Measurements from ENCODE around the gene CCDC30. TPM values are rescaled to one million over a fixed set of nuclear protein-coding genes. Genes with fewer than 3 reads are reported as not detected.
"Not testable (repeated sequence)": the region's sequence is repeated elsewhere in the genome, so short reads cannot be mapped to it uniquely, and the experiment has no call there.

CCDC30 gene
- total RNA-seq, 1 donor from 2014 or later = 2.2 TPM

DNA sequence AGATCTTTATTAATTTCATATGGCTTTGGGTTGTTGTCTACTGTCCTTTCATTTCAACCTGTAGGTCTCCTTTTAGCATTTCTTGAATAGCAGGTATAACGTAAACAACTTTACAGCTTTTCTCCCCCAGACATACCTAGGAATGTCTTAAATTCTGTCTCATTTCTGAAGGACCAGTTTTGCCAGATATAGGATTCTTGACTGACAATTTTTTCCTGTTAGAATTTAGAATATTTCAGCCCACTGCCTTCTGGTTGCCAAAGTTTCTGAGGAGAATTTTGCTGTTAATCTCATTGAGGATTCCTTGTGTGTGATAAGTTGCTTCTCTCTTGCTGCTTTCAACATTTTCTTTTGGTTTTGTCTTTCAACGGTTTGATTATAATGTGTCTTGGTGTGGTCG, 60.1 kb downstream of the CCDC30 start:
- intact Hi-C loops (cut with micrococcal nuclease) = no loop called here

DNA sequence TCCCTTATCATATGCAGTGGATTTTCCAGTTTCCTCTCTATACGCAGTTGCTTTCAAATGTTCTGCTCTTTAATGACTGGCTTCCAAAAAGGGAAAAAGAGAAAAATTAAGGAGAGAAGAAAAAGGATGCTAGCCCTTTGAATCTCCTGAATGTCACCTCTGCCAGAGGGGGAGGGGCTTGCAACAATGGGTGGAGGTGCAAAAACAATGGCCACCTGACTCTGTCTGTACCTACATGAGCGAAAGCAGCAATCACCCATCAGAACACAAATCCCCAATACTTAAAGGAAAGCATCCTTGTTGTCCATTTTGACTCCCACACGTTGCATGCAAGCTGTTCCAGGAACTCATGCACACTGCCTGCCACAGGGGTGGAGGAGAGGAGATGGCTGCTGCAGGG, 61.2 kb downstream of the CCDC30 start:
- intact Hi-C loops (cut with micrococcal nuclease) = no loop called here

DNA sequence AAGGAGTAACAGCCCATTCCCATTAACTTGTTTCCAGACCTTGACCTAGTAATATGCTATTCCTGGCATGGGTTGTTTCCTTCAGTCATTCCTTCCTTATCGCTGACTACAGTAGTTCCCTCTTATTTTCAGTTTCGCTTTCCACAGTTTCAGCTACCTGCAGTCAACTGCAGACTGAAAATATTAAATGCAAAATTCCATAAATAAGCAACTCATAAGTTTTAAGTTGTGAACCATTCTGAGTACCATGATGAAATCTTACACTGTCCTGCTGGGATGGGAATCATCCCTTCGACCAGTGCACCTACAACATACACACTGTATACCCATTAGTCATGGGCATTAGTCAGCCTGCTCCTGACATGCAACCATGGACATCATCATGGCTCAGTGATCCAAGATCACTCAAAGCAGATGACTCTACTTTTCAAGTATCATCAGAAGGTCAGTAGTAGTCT, 66.7 kb downstream of the CCDC30 start:
- intact Hi-C loops (cut with micrococcal nuclease) = no loop called here

DNA sequence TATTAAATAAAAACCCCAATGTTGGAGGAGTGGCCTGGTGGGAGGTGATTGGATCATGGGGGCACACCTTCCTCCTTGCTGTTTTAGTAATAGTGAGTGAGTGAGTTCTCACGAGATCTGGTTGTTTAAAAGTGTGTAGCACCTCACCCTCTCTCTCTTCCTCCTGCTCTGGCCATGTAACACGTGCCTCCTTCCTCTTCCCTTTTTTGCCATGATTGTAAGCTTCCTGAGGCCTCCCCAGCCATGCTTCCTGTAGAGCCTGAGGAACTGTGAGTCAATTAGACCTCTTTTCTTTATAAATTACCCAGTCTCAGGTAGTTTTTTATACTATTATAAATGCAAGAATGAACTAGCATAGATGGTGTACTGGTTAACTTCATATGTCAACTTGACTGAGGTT, 68.0 kb downstream of the CCDC30 start:
- intact Hi-C loops (cut with micrococcal nuclease) = no loop called here

DNA sequence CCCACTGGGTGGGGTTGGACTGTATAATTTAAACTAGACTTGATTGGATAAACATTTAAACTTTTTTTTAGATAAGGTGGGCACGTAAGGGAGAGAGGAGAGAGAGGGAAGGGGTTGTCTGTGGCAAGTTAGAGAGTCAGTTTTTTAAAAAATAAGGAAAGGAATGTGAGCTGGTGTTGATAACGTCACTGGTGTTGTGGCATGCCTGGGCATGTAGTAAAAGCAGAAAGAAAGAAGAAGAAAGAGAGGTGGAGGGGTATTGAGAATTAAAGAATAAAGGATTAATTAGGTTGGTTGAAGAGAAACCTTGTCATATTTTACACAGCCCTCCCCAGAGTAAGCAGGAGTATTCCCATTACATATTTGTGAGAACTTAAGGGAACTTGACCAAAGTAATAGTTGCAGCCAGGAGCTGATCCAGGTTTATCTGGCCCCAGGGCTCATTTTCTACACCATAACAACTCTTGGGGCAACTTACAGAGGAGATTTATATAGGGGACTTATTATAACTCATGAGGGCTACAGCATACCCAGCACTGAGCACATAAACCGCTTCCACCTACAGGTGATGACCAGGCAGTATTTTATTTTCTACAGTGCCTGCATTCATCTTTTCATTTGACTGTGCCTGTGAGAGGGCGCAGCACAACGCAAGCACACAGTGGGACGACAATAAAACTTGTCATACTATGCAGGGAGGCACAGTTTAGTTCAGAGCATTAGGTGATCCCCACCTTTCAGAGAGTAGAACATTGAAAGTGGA, 70.2 kb downstream of the CCDC30 start:
- intact Hi-C loops (cut with micrococcal nuclease) = no loop called here

DNA sequence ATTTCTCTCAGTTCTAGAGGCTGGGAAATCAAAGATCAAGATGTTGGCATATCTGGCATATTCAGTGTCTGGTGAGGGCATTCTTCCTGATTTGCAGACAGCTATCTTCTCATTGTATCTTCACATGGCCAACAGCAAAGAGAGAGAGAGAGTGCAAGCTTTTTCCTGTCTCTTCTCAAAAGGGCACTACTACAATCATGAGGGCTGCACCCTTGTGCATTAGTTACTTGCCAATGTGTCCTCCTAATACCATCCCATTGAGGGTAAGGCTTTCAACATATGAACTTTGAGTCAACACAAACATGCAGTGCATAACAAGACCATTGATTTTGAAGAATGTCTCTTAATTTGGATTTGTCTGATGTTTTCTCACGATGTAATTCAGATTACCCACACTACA, 78.0 kb downstream of the CCDC30 start:
- intact Hi-C loops (cut with micrococcal nuclease) = no loop called here

DNA sequence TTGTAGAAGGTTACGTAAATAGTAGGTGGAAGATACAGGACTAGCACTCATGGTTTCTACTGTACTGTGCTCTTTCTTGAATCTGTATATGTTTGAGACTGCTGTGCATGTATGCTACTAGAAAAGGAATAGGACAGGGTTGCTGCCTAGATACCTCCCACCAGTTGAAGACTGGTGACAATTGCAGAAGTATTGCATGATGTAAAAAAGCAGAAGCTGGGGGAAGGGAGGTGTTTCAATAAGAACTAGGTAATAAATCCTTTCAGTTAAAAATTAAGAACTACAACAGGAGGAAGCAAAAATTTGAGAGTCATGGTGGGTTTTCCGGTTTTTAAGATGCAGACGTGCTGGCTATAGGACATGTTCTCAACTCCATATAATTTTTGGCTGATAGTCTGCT, 88.1 kb downstream of the CCDC30 start:
- intact Hi-C loops (cut with micrococcal nuclease) = no loop called here

DNA sequence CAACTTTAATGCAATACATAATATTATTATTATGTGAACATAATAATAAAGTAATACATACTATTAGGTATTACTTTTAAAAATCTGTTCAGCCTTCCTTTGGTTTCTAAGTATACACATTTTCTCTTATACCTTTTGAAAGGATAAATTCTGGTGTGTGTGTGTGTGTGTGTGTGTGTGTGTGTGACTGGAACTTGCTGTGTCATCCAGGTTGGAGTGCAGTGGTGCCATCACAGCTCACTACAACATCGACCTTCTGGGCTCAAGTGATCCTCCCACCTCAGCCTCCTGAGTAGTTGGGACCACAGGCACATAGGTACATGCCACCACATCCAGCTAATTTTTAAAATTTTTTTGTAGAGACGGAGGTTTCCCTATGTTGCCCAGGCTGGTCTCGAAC, 88.5 kb downstream of the CCDC30 start:
- intact Hi-C loops (cut with micrococcal nuclease) = no loop called here

DNA sequence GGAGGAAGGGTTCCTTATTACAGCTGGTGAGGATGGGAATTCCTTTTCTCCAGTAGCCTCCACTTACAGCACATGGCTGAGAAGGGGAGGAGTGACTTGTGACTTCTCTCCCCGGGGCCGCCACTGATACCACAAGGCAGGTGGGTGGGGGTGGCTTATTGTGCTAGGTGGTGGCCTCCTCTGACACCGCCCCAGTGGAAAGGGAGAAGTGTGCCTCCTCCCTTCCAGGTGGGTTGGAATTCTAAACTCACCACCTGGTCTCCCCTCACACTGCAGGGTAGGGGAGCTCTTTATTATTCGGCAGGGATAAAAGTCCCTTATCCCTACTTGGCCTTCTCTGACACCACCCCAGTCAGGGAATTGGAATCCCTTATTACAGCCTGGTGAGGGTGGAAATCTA, 89.5 kb downstream of the CCDC30 start:
- intact Hi-C loops (cut with micrococcal nuclease) = no loop called here

DNA sequence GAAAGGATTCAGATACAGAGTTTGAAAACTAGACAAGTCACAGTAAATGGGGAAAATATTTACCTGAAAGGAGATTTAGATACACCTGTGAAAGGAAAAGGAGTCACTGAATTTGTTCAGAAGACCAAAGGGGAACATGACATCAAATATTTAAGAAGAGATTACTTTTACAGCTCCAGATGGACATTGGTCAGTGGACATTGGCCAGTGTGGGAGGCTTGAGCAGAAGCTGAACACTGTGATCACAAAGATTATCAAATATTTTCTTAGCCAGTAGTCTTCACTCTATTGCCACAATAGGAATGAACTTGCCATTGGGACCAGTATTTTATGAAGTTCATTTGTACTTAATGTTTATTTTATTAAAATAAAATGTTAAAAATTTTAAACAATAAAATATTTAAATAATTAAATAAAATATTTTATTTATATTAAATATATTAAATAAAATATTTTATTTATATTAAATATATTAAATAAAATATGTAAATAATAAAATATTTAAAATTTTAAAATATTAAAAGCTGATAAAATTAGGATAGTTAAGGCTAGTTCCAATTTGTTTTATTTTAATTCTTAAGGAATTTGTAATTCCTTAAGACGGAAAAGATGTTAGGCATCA, 94.3 kb downstream of the CCDC30 start:
- intact Hi-C loops (cut with micrococcal nuclease) = no loop called here

DNA sequence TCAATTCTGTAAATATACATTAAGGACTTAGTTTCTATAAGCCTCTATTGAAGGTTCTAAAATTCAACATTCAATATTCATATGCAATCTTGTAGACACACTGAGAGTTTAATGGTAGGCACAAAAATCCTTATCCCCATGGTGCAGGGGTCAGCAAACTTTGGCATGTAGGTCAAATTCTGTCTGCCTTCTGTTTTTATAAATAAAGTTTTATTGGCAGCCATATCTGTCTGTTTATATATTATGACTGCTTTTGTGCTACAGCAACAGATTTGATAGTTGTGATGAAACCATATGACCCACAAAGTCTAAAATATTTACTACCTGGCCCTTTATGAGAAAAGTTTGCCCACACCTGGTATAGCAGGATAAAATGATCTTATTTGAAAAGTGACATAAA, 104.0 kb downstream of the CCDC30 start:
- intact Hi-C loops (cut with micrococcal nuclease) = no loop called here

DNA sequence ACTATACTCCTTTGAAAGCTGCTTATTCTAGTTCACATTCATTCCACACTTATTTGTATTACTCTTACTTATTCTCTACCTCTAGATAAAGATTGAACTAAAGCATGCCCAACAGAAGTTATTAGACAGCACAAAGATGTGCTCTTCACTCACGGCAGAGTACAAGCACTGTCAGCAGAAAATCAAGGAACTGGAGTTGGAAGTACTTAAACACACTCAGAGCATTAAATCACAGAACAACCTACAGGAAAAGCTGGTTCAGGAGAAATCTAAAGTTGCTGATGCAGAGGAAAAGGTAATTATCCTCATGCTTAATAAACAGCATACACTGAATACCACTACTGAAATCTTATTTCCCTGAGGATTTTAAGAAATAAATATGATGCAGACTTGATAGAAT, 113.8 kb downstream of the CCDC30 start:
- intact Hi-C loops (cut with micrococcal nuclease) = loop anchor here (10.0 kb wide), 2 partner anchors 78 to 498 kb away; partner anchors contain the start of gene PPIH

DNA sequence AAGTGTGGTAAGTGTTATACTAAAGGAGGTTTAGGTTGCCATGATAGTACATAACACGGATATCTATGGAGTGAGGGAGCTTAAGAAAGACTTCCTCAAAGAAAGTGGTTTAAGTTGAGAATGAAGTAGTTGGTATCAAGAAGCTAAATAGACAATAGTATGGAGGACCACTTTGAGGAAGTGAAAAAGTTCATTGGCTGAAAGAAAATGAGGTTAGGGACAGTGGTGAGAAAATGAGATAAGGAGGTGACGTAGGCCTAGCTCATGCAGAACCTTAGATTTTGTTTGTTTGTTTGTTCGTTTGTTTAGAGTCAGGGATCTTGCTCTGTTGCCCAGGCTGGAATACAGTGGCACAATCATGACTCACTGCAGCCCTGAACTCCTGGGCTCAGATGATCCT, 122.9 kb downstream of the CCDC30 start:
- intact Hi-C loops (cut with micrococcal nuclease) = no loop called here

DNA sequence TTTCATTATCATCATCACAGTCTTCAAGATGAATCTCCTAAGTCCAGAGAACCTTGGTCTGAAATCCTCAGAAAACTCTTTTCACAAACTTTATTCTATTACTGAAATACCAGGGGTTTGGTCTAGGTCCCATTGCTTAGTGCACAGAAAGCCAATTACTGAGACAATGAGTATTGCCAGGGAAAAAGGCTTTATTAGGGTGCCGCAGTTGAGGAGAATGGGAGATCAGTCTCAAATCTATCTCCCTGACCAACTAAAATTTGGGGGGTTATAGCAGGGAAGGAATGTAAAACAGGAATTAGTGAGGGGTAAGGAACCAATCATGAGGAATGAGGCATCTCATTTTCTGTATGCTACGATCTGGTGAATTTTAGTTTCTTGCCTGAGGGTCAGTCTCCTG, 124.7 kb downstream of the CCDC30 start:
- intact Hi-C loops (cut with micrococcal nuclease) = no loop called here

DNA sequence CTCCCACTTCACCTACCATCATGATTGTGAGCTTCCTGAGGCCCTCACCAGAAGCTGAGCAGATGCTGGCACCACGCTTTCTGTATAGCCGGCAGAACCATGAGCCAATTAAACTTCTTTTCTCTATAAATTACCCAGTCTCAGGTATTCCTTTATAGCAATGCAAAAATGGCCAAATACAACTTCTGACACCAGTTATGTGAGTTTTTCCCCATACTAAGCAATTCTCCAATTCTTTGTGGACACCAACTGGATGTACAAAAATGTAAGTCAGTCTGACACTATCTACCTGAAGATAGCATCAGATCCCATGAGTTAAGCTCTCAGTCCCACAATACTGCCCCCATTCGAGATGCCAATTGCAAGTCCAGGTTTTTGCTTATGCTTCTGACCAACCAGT, 129.7 kb downstream of the CCDC30 start:
- intact Hi-C loops (cut with micrococcal nuclease) = no loop called here

DNA sequence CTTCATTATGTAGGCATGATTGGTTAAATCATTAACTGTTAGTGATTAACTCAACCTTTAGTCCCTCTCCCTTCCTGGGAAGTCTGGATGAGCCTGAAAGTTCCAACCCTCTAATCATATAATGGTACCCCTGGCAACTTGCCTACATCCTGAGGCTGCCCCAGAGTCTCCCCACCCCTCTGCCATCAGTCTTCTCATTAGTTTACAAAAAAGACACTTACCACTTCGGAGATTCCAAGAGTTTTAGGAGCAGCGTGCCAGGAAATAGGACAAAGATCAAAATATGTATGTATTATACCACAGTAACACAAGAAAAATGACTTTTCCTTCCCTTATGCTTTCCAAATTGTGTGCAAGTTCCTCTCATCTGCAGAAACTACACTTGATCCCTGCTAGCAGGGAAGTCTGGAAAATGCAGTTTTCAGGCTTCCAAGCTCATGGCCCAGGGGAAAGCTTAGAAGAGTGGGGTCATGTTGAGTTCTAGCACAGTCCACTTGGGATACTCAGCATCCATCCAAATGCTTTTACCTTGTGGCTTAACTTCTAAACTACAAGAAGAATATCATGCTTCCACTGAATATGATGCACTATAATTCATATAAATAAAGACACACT, 130.5 kb downstream of the CCDC30 start:
- intact Hi-C loops (cut with micrococcal nuclease) = no loop called here

DNA sequence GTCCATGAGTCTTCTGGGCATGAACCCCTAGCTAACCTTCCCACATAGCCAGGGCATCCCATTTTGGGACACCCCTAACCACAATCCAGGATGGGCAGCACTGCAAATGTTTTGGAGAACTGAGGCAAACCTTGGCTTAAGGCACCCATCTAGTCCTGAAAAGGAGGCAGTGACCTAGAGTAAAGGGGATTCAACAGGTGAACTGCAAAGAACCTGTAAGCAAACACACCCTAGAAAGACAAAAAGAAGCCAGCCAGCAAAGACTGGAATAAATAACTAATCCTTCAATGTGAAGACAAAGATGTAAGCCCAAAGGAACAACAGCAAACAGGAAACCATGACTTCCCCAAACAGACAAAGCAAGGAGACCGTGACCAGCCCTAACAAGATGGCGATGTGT, 138.4 kb downstream of the CCDC30 start:
- intact Hi-C loops (cut with micrococcal nuclease) = no loop called here

DNA sequence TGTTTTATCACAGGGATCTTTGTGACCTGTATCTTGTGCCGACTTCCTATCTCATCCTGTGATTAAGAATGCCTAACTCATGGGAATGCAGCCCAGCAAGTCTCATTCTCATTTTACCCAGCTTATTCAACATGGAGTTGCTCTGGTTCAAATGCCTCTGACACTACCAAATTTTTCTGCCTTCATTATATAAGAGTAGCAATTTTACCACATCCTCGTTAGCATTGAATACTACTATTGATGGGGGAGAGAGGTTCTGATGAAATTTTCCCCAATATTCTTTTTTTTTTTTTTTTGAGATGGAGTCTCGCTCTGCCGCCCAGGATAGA, 150.7 kb downstream of the CCDC30 start:
- intact Hi-C loops (cut with micrococcal nuclease) = no loop called here

DNA sequence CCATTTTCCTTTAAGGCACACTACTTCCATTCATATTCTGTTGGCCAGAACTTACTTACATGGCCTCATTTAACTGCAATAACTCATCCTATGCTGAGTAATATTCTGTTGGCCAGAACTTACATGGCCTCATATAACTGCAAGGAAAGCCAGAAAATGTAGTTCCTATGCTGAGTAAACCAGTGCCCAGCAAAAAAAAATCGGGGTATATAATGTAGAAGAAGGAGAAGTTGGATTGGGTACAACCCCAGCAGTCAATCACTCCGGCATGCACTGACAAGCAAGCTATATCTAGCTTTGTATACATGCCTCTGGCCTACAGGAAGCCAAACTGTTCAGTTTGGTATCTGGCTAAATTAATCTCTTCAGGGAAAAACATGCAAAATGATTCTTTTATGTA, 155.8 kb downstream of the CCDC30 start:
- intact Hi-C loops (cut with micrococcal nuclease) = no loop called here

DNA sequence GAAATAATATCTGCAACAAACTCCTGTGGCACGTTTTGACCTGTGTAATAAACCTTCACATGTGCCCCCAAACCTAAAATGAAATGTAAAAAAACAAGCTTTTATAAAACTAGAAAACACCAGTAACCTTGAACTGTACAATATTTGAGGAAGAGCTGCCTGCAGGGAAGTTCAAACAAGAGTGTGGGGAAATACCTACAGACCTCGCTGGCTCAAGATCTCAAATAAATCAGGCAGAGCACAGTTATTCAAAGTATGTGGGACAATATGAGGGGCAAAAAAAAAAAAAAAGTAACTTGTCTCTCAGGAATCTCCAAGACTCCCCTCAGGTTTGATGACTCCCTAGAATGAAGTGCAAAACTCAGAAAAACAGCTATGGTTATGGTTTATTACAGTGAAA, 157.2 kb downstream of the CCDC30 start:
- intact Hi-C loops (cut with micrococcal nuclease) = no loop called here

DNA sequence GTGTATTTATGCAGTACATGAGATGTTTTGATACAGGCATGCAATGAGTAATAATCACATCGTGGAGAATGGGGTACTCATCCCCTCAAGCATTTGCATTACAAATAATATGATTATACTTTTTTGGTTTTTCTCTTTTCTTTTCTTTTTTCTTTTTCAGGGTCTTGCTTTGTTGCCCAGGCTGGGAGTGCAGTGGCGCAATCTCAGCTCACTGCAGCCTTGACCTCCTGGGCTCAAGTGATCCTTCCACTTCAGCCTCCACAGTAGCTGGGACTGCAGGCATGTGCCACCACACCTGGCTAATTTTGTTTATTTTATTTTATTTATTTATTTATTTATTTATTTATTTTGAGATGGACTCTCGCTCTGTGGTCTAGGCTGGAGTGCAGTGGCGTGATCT, 158.1 kb downstream of the CCDC30 start:
- intact Hi-C loops (cut with micrococcal nuclease) = not testable (repeated sequence)

DNA sequence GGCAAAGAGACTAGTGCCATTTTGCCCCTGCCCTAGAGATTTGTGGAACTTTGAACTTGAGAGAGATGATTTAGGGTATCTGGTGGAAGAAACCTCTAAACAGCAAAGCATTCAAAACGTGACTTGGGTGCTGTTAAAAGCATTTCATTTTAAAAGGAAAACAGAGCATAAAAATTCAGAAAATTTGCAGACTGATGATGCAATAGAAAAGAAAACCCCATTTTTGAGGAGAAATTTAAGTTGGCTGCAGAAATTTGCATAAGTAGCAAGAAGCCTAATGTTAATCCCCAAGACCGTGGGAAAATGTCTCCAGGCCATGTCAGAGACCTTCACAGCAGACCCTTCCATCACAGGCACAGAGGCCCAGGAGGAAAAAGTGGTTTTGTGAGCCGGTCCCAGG, 164.1 kb downstream of the CCDC30 start:
- intact Hi-C loops (cut with micrococcal nuclease) = not testable (repeated sequence)

DNA sequence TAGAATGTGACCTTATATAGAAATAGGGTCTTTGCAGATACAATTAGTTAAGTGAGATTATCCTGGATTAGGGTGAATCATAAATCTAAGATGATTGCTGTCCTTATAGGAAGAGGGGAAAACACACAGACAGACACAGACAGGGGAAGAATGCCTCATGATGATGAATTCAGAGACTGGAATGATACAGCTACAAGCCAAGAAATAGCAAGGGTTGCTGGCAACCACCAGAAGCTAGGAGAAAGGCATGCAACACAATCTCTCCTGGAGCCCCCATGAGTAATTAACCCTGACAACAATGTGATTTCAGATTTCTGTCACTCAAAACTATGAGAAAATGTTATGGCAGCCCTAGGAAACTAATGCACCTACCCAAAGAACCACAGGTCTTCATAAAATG, 176.0 kb downstream of the CCDC30 start:
- intact Hi-C loops (cut with micrococcal nuclease) = no loop called here

Measured in T-helper 2 cell treated with Interferon-gamma antibody and Interleukin-4, amounts not matched to agents 100 ng/mL and 5 ng/mL, for 36 hours (primary cell).